Loucy (cell line): ENCODE measurements around the gene PIGC.

Experiments
- H2AFZ ChIP-seq: fragments of 200-600 bp; sonication (generic); 2 replicates; pipeline ENCODE4 v1.6.0; 2016; ENCODE audit warnings: antibody characterized with exemption, mild to moderate bottlenecking, low read length, moderate library complexity
- H3F3A ChIP-seq: fragments of 200-600 bp; 2 replicates; pipeline ENCODE4 v1.6.0; 2016; ENCODE audit warnings: antibody characterized with exemption, low read depth, mild to moderate bottlenecking
- H3K27me3 ChIP-seq: fragments of 200-600 bp; sonication (generic); 2 replicates; pipeline ENCODE4 v1.6.1; 2014; ENCODE audit warnings: low read length, mild to moderate bottlenecking; ENCODE audit not compliant: insufficient read depth, poor library complexity, severe bottlenecking
- H3K36me3 ChIP-seq: fragments of 200-600 bp; sonication (generic); 2 replicates; pipeline ENCODE4 v1.6.1; 2016; ENCODE audit warnings: low read length; ENCODE audit not compliant: insufficient read depth
- H3K4me1 ChIP-seq: fragments of 200-600 bp; sonication (generic); 2 replicates; pipeline ENCODE4 v1.5.1; 2014; ENCODE audit warnings: low read length, mild to moderate bottlenecking; ENCODE audit not compliant: insufficient read depth, poor library complexity, severe bottlenecking
- H3K4me2 ChIP-seq: fragments of 200-600 bp; sonication (generic); 2 replicates; pipeline ENCODE4 v1.6.0; 2014; ENCODE audit warnings: antibody characterized with exemption, low read length, low read depth, mild to moderate bottlenecking; ENCODE audit not compliant: poor library complexity, severe bottlenecking
- H3K4me3 ChIP-seq: fragments of 200-600 bp; sonication (generic); 2 replicates; pipeline ENCODE4 v1.5.1; 2014; ENCODE audit warnings: low read length, mild to moderate bottlenecking, mixed read lengths; ENCODE audit not compliant: poor library complexity, severe bottlenecking
- H3K79me2 ChIP-seq: fragments of 200-600 bp; sonication (generic); 2 replicates; pipeline ENCODE4 v1.6.1; 2014; ENCODE audit warnings: low read length; ENCODE audit not compliant: insufficient read depth
- H3K9ac ChIP-seq: fragments of 200-600 bp; sonication (generic); 2 replicates; pipeline ENCODE4 v1.6.0; 2014; ENCODE audit warnings: mild to moderate bottlenecking, low read depth, low read length, moderate library complexity; ENCODE audit not compliant: poor library complexity, severe bottlenecking
- H3K9me2 ChIP-seq: fragments of 200-600 bp; sonication (generic); replicated peaks from 2 replicates; pipeline ENCODE4 v1.6.1; 2016; ENCODE audit warnings: low read depth, low read length, mixed read lengths
- H3K9me3 ChIP-seq: fragments of 200-600 bp; sonication (generic); 2 replicates; pipeline ENCODE4 v1.6.1; 2014; ENCODE audit warnings: mild to moderate bottlenecking, antibody characterized with exemption, low read length, low read depth; ENCODE audit not compliant: insufficient read depth
- H4K20me1 ChIP-seq: fragments of 200-600 bp; sonication (generic); 2 replicates; pipeline ENCODE4 v1.6.0; 2014; ENCODE audit warnings: antibody characterized with exemption, low read length, mild to moderate bottlenecking; ENCODE audit not compliant: insufficient read depth, poor library complexity, severe bottlenecking
- CTCF ChIP-seq: fragments of 200-600 bp; sonication (generic); conservative IDR thresholded peaks from 2 replicates; pipeline ENCODE4 v1.5.1; 2014; ENCODE audit warnings: mild to moderate bottlenecking, antibody characterized with exemption, low read length
- EZH2phosphoT487 ChIP-seq: fragments of 200-600 bp; IDR thresholded peaks from 2 replicates; pipeline ENCODE4 v1.6.1; 2018; ENCODE audit warnings: antibody characterized with exemption, mild to moderate bottlenecking, moderate library complexity, borderline replicate concordance

The PIGC gene

GRCh38 chr1:172414331-172414730 is 29.5 kb downstream of the PIGC start:
- Histone ChIP-seq H2AFZ (no peak overlapping the region), H3K79me2 (no peaks in the 10 kb centered on the region), H3K4me1 (no peaks in the 10 kb centered on the region), H4K20me1 (no peaks in the 10 kb centered on the region), H3K36me3 (no peaks in the 10 kb centered on the region), H3K9ac (no peak overlapping the region), H3K9me3 (no peaks in the 10 kb centered on the region), H3K27me3 (no peaks in the 10 kb centered on the region), H3F3A (no peaks in the 10 kb centered on the region), H3K9me2 (no peaks in the 10 kb centered on the region), H3K4me3 (no peak overlapping the region), H3K4me2 (no peak overlapping the region)
- TF ChIP-seq EZH2phosphoT487 (no peak), CTCF (no peak)

GRCh38 chr1:172411791-172412338 is 32.0 kb downstream of the PIGC start:
- no peak overlapping the region for H3K4me2 ChIP-seq

GRCh38 chr1:172410027-172410426 is 33.8 kb downstream of the PIGC start:
- H3K9me3 ChIP-seq: no peaks in the 10 kb centered on the region
- H3F3A ChIP-seq: no peaks in the 10 kb centered on the region
- H3K79me2 ChIP-seq: no peaks in the 10 kb centered on the region
- H4K20me1 ChIP-seq: no peaks in the 10 kb centered on the region
- no peaks in the 10 kb centered on the region for H3K4me1 ChIP-seq
- no peak overlapping the region for H3K9ac ChIP-seq
- H3K4me2 ChIP-seq: no peak overlapping the region
- H2AFZ ChIP-seq: no peak overlapping the region
- no peaks in the 10 kb centered on the region for H3K27me3 ChIP-seq
- TF ChIP-seq CTCF (no peak), EZH2phosphoT487 (no peak)
- H3K36me3 ChIP-seq: no peaks in the 10 kb centered on the region
- no peak overlapping the region for H3K4me3 ChIP-seq
- H3K9me2 ChIP-seq: no peaks in the 10 kb centered on the region

More at GRCh38 chr1:172411791-172412338, 32.0 kb downstream of the PIGC start:
- no peaks in the 10 kb centered on the region for H4K20me1 ChIP-seq
- no peaks in the 10 kb centered on the region for H3K9me2 ChIP-seq
- H3F3A ChIP-seq: no peaks in the 10 kb centered on the region
- H3K4me3 ChIP-seq: no peak overlapping the region
- H3K79me2 ChIP-seq: no peaks in the 10 kb centered on the region
- H3K4me1 ChIP-seq: no peaks in the 10 kb centered on the region
- H2AFZ ChIP-seq: no peak overlapping the region
- H3K27me3 ChIP-seq: no peaks in the 10 kb centered on the region
- no peak for TF ChIP-seq EZH2phosphoT487
- no peak for TF ChIP-seq CTCF
- H3K36me3 ChIP-seq: no peaks in the 10 kb centered on the region
- no peaks in the 10 kb centered on the region for H3K9me3 ChIP-seq
- H3K9ac ChIP-seq: no peak overlapping the region
